NCI-H2029 treated with DMSO at 0.1 percent for 48 hours (cell line): ENCODE results near the gene GRB2.
"Not testable (repeated sequence)": the region's sequence is repeated elsewhere in the genome, so short reads cannot be mapped to it uniquely, and the experiment has no call there.

Experiments
- DNase-seq: peaks from one replicate; lab custom pipeline; 2025; lab: John Stamatoyannopoulos, UW

GRB2 gene

DNA sequence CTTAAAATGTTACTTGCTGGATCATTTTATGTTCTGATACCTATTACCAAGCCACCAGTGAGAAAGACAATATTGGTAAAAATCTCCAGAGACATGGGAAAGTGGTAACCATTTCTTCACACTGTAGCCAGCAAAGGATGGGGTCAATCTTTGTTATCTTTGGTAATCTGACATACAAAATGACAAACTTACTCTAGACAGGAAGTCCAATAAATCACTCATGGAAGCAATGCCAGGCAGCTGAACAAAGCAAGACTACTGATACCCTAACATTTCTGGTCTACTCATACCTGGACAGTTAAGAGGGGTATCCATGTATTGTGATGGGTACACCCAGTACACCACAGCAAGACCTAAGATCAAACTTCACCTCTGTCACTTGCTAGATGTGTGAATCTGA, 19.0 kb downstream of the GRB2 start:
- DNase-seq: no peak

DNA sequence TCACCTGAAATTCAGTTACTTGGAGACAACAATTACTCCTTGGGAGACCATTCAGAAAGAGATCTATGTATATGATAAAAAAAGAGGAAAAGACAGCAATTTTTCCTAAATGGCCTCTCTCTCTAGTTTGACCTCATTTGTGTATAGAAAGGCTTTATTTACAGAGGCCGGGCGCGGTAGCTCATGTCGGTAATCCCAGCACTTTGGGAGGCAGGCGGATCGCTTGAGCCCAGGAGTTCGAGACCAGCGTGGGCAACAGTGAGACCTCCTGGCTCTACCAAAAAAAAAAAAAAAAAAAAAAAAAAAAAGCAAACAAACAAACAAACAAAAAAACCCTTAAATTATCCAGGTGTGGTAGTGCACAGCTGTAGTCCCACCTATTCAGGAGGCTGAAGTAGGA, 20.7 kb downstream of the GRB2 start:
- DNase-seq: no peak

DNA sequence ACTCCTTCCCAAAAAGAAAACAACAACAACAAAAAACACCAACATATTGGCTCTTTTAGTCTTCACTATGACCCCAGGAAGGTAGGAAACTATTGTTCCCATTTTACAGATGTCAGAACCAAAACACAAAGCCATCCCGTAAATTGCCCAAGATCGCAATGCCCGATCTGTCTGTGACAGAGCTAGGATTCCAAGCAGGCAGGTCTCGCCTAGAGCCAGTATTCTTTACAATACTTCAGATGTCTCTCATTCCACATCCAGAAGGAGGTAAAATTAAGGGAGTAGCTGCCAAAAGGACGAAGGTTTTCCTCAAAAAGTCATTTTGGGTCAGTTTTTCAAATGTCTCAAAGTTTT, 21.7 kb downstream of the GRB2 start:
- no peak for DNase-seq

DNA sequence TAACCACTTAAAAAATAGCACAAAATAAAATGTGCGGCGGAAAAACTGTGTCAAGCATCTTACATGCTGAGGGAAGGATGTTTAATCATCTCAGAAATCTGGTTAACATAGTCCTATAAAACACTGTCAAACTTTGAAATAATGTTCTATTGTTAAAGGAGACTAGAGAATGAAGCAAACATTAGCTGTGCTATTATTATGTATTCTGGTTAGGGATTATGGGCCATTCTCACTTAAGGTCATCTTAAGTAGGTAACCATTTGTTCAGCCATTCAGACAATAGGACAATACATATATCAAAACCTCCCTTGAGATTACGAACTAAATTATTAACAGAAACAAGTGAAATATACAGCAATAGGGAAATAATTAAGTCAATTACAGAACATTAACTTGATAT, 24.7 kb downstream of the GRB2 start:
- no peak for DNase-seq

DNA sequence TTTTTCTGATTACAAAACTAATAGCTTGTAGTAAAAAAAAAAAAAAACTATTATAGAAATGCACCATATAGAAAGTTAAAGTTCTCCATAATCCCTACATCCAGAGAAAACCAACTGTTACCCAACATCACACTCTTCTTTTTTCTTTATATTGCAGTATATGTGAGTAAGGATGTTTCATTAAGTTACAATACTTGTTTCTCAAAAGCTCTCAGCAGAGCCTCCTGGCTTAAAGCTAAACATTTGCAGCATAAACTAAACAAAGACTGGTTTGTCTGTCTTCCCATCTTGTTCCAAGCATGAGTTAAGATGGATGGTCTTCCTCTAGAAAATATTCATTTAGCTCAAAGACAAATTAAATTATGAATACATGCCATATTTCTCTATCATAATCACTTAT, 25.2 kb downstream of the GRB2 start:
- no peak for DNase-seq

DNA sequence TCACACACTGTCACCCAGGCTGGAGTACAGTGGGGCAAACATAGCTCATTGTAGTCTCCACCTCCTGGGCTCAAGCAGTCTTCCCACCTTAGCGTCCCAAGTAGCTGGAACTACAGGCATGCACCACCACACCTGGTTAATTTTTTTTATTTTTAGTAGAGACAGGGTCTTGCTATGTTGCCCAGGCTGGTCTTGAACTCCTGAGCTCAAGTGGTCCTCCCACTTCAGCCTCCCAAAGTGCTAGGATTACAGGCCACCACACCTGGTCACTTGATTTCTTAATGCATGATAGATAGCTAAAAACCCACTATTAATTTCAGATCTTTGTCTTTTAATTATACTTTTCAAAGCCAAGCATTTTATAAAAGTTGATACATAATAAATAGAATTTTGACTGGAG, 26.1 kb downstream of the GRB2 start:
- DNase-seq: not testable (repeated sequence)

DNA sequence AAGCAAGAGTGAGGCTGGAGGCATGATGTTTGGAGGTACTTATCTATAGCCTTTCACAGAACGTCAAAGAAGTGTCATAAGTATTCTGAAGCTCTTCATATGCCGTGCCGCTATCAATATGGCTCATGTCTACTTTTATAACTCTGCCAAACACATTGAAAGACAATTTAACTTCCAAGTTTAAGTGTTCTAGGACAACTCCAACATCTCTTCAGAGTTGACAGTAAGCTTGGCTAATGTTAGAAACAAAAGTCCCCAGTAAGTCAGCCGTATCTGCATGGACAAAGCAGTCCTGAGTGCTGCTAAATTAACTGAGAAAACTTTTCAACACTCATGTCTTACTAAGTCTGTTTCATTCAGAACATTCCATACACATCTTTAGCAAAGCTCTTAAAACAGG, 32.2 kb downstream of the GRB2 start:
- DNase-seq: no peak

DNA sequence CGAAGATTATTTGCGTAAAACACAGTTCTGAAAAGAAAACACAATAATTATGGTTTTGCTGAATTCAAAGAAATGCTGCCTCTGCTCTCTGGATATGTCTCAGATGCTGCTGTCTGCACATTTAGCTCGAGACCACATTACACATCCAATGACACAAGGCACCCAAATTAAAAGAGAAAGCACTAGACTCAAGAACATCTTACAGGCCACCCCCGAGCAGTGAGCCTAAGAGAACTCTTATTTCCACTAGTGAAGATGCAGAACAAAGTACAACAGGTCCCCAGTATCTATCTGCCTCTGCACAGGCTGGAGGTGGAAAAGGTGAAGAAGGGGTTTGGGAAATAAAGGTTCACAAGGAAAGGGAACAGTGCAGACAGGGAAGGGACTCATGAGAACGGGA, 33.5 kb downstream of the GRB2 start:
- no peak for DNase-seq

DNA sequence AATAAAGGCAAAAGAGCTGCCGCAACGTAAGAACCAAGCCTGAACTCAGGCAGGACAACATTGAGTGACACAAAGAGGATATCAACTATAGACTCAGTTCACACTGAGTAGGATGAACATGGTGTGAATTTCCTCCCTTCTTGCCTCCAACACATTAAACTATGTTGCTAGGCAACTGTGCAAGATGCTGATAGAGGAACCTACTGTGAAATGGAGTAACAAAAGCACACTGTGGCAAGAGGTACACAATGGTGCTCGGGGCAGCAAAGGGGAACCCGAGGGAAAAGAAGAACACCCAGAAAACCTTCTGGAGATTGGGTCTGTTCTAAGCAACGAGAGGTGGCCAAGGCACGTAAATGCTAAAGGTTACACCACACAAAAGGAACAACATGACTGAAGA, 34.1 kb downstream of the GRB2 start:
- DNase-seq: no peak

DNA sequence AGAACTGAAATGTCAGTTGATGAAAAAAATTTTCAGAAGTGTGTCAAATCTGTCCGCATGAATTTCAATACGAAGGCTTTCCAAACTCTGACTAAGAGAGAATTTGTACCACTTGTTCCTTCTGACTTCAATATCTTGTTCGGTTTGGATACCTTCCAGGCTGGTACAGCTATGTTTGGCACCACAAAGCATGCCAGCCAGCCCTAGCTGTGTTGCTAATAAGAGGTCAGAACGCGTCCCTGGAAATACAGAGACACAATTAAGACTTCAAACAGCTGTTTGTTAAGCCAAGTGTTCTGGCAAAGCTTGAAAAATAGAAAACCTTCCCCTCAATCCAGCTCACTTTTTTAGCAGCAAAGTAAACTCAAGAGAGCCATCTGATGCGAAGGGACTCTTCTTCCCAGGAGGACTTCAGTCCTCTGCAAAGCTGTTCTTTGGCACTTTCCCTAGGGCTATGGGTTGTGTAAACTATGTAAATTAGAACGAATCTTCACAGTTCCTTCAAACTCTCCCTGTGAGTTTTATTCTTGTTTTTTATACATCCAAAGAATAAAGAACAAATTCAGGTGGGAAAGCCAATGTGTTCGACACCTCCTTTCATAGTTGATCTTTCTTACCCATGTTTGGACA, 35.1 kb downstream of the GRB2 start:
- no peak for DNase-seq

DNA sequence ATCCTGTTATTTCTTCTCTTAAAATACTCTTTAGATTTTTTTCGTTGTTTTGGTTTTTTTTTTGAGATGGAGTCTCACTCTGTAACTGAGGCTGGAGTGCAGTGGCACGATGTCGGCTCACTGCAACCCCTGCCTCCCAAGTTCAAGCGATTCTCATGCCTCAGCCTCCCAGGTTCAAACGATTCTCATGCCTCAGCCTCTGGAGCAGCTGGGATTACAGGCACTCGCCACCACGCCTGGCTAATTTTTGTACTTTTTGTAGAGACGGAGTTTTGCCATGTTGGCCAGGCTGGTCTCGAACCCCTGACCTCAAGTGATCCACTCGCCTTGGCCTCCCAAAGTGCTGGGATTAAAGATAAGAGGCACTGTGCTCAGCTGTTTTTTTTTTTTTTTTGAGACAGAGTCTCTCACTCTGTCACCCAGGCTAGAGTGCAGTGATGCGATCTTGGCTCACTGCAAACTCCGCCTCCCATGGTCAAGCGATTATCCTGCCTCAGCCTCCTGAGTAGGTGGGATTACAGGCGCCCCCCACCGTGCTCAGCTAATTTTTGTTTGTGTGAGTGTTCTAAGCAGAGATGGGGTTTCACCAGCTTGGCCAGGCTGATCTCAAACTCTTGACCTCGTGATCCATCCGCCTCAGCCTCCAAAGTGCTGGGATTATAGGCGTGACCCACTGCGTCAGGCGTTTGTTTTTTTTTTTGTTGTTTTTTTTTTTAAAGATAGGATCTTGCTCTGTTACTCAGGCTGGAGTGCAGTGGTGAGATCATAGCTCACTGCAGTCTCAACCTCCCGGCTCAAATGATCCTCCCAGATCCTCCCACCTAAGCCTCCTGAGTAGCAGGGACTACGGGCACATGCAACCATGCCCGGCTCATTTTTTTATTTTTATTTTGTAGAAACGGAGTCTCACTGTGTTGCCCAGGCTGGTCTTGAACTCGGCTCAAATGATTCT, 37.4 kb downstream of the GRB2 start:
- DNase-seq: not testable (repeated sequence)

DNA sequence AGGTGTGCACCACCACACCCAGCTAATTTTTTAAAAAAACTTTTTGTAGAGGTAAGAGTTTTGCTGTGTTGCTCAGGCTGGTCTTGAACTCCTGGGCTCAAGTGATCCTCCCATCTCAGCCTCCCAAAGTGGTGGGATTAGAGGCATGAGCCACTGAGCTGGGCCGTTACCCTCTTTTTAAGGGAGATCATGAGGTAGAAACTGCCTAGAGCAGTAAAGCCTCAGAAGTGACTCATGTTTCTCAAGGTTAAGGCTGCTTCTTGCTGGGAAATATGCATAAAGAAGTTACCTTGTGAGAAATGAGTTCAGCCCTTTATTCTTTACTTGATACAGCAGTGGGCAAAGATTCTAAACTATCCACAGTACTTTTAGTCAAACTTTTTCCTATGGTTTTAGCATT, 38.2 kb downstream of the GRB2 start:
- no peak for DNase-seq

DNA sequence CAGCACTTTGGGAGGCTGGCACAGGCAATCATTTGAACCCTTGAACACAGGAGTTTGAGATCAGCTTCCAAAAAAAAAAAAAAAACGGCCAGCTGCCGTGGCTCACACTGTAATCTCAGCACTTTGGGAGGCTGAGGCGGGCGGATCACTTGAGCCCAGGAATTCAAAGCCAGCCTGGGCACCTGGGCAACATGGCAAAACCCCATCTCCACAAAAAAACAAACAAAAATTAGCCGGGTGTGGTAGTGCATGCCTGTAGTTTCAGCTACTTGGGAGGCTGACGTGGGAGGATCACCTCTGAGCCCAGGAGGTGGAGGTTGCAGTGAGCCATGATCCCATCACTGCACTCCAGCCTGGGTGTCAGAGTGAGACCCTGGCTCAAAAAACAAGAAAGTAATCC, 39.0 kb downstream of the GRB2 start:
- no peak for DNase-seq

DNA sequence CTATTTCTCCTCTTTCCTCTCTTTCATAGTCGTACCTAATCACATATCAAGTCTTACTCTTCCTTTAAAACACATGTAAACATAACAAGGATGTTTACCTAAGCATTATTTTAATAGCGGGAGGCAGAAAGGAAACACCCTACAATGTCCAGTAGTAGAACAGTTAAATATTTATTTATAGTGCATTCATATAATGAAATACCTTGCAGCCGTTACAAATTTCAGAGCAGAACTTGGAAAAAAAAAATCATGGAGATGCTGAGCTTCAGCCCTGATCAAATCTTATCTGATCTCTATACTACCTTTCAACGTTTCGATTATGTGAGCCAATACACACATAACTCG, 39.6 kb downstream of the GRB2 start:
- no peak for DNase-seq

DNA sequence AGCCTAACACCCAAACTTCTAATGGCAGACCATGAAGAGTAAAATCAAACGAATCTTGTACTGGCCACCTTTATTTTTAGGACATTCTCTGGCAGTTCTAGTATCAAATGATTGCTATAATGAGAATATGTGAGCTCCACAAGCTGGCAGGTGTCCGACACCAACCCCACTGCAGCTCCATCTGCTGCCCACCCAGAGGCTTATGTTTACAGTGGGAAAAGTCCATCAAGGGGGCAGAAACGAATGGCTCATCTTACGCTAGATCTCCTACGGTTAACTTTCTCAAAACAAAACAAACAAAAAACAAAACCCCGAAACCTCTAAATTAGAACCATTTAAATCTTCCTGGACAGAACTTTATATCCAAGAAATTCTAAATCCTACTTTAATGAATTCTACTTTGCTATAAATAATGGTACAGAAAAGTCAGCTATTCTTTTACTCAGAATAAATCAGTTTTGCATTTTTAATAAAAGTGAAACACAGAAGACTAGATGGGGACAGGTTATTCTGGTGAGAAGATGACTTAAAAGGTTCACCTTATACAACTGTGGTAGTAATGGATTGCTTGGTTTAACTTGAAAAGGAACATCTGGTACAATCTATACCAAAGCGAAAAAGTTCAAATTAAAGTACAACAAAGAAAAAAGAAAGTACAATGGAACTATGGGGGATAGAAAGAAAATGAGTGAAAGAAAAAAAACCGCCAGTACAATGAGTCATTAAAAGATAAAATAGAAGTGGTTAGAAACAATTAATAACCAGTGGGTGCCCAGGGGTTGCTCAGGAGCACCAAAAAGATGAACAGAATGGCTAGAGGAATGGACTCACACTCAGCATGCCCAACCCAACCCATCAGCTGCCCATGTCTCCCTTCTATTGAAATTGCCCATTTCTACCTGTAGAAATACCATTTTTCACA, 40.2 kb downstream of the GRB2 start:
- no peak for DNase-seq

DNA sequence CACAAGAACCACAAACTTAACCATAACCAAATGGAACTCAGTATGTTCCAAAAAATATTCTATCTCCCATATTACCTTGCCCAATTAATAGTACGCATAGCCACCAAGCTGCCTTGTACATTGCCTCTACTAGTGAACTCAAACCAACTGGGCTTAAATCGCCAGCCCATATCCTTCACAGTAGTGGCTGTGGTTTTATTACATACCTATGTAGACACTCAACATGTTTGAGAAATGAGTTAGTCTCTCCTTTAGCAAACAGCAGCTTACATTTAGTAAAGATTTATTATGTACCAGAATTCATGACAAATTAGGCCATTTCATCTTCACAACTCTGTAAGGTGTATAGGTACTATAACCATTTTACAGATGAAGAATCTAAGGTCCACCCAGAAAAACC, 41.4 kb downstream of the GRB2 start:
- no peak for DNase-seq

DNA sequence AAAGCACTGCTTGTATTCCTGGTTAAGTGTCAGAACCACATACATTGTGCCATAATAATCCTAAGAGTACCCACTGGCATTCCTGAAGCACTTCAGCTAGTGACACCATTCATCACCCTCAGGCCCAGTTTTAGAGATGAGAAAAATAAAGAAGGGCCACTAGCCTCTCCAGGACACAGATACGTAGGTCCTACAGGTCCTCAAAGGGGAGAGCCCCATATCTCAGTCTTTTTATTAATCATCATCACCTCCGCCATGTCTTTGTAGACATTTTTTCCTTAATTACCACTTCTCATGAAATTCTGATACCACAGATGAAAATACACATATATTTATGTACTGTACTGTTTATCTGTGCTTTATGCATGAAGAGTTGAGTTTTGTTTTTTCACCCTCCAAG, 43.5 kb downstream of the GRB2 start:
- DNase-seq: no peak

DNA sequence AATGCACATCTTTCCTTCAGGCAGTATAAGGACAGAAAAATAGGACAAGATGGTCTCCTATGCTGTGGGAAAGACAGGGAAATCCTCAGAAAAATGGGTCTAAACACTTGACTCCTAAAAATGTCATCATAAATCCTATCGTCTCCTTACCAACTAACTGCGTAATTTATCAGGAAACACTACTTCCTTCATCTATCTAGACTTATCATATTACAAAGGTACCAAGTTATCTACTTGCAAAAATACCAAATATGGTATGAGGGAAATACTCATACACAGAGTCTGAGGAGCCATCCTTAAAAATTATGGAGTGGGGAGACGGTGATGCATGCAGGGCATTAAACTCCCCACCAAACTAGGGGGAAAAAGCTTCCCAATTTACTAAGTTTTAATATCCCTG, 44.1 kb downstream of the GRB2 start:
- no peak for DNase-seq

DNA sequence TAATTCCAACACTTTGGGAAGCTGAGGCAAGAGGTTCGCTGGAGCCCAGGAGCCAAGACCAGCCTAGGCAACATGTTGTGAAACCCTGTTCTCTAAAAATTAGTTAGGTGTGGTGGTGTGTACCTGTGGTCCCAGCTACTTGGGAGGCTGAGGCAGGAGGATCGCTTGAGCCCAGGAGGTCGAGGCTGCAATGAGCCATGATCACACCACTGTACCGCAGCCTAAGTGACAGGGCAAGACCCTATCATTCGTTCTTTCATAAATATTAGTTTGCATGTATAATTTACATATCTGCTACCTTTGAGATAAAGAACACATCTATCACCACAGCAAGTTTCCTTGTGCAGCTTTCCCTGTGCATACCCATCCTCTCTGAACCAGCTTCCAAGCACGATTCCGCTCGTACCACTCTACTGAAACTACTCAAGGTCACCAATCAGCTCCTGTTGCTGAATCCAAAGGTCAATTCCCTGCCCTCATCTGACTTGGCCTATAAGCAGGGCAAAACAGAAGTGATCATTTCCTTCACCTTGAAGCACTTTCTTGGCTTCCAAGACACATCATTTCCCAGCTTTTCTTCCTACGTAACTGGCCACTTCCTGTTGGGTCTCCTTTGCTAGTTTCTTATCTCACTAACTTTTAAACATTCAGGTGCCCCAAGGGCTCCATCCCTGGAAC, 49.1 kb downstream of the GRB2 start:
- no peak for DNase-seq

DNA sequence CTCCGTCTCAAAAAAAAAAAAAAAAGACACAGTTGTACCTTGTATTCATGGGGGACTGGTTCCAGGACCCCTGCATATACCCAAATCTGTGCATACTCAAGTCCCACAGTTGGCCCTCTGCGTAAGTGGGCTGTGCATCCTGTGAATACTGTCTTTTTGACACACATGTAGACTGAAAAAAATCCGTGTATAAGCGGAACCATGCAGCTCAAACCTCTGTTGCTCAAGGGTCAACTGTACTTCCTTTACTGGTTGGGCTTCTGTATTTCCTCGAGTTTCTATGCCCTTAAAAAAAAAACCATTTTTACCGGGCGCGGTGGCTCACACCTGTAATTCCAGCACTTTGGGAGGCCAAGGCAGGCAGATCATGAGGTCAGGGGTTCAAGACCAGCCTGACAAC, 52.3 kb downstream of the GRB2 start:
- DNase-seq: no peak

DNA sequence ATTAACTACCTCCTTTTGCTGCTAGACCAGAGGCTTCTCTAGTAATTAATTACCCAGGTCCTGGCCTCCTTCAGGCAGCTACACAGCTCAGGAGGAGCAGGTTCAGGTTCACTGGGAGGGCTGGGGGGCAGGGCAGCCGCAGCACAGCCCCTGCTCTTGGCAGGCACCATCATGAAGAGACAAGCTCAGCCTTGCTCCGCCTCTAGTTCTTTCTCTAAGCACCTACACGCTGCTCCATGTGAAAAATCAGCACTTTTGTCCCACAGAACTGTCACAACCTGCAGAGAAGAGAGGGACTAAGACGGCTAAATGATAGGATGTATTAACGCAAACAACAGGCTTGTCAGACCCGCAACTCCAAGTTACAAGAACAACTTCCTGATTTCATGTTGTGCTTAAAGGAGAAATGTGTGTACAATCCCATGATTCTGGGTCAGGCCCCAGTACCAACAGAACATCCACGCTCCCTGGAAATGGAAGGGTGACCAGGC, 53.4 kb downstream of the GRB2 start:
- no peak for DNase-seq

DNA sequence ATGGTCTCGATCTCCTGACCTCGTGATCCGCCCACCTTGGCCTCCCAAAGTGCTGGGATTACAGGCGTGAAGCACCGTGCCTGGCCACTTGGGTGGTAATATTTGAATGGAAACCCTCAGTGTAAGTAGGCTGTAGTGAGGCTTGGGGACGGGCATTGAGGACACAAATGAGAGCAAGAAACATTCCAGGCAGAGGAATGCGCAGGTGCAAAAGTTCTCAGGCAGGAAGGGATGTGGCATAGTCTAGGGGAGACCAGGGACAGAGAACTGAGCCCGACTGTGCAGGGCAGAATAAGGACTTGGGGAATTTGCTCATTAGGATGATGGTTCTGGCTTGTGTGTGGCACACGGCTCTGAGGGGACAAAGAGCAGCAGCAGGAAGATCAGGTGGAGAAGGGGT, 54.8 kb downstream of the GRB2 start:
- DNase-seq: no peak
